NCI-H2171 treated with DMSO at 0.1 percent for 48 hours (cell line): Measurements from ENCODE around the gene PRKN.
A peak's percentile ranks its signal among the peaks of the same experiment; 100 is the strongest.
"Not testable (repeated sequence)": the region's sequence is repeated elsewhere in the genome, so short reads cannot be mapped to it uniquely, and the experiment has no call there.

Experiments used
- DNase-seq: peaks from one replicate; lab custom pipeline; 2025; lab: John Stamatoyannopoulos, UW

The PRKN gene

DNA sequence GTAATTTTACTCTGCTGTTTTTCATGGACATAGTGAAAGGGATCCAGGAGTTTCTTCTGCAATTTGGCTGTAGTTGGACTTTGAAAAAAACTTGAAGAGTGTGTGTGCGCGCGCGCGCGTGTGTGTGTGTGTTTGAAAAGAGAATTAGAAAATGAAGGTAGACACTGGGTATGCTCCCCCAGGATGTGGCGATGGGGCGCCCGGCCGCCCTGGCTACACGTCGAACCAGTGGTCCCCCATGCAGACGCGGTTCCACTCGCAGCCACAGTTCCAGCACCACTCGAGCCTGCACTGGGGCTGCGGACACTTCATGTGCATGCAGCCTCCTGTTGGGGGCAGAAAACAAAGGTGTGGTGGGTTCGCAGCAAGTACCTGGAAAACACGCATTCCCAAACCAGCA lies 1377.7 kb downstream of the PRKN start:
- no peak for DNase-seq

DNA sequence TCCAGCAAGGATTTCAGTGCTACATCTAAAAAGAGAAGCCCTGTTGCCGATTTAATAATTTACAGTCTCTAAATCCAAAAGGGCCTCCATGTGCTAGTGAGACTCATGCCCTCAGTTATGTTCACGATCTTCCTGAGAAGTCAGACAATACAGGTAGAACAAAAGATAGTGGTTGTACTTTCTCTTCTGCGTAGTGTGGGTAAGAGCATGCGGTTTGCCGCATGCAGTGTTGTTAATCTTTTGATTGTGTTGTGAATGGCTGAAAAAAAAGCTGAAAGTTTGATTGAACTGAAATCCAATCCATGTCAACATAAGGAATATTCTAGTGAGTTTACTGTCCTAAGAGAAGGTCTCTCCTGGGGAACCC lies 1379.0 kb downstream of the PRKN start:
- no peak for DNase-seq

DNA sequence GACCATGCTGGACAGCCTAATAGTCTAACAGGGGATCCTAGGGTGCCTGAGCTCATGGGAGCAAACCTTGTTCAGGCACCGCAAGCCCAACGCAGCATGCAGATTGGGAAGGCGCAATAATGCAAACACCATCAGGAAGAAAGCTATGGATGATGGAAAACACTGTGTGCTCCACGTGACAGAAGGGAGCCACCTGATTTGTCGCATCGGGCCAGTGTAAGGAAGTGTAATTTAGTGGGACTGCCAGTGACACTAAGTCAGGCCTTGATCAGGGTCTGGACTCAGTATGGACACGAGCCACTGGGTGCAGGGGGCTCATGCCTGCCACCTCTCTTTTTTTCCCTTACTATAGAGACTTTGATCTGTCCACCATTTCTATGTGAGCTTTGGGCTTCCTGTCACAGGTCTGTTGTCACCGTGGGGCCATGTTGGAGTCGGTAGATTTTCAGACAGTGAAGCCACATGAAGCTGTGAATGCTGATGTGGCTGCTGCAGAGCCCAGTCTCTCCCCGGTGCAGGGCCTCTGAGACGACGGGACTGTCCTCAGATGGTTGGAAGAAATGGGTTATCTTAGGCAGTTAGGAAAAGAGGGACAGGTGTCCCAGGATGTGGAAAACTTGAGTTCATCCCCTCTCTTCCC lies 1379.5 kb downstream of the PRKN start:
- no peak for DNase-seq

DNA sequence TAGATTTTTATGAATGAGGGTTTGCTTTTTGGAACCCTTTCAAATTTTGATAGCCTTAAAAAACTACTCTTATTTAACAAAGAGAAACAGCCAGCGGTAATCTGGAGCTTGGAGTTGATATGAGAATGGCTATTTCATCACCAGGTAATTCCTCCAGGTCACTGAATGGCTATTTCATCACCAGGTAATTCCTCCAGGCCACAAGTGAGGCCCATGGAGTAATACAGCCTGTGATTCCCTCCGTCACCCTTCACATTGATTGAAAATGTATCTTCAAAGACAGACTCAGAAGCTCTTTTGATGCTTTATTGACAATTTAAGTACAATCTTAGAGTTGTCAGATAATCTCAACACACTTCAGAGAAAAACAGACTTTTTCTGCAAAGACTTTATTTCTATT lies 1380.4 kb downstream of the PRKN start:
- no peak for DNase-seq

DNA sequence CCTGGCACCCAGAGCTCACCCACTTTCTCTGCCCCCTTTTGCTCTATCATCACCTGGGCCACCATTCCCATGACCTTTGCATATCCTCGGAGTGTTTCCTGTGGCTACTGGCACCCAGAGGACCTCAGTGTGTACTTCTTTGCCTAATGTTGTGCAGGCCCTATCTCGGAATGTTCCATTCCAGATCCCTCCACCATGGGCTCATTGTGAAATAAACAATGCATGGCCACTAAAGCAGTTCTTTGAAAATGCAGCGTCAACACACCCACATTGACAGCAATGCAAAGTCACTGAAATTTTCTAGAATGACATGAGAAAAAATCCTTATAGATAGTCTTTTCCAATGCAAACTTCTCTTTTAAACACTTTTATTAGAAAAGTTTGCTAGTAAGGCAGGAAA lies 1380.8 kb downstream of the PRKN start:
- no peak for DNase-seq

DNA sequence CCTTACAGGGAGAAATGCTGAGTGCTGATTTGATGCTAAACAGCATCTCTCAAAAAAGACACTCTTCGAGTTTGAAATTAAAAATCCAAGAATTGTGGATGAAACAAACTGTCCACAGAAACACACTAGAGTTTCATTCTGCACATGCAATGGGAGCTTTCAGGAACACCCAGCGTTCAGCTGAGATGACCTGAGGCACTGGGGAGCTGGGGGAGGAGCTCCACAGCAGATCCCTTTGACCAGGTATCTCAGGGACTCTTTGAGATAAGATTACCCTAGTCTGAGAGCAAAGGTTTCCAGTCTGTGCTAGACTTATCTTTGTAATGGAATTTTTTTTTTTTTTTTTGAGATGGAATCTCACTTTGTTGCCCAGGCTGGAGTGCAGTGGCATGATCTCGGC lies 1382.9 kb downstream of the PRKN start:
- no peak for DNase-seq

DNA sequence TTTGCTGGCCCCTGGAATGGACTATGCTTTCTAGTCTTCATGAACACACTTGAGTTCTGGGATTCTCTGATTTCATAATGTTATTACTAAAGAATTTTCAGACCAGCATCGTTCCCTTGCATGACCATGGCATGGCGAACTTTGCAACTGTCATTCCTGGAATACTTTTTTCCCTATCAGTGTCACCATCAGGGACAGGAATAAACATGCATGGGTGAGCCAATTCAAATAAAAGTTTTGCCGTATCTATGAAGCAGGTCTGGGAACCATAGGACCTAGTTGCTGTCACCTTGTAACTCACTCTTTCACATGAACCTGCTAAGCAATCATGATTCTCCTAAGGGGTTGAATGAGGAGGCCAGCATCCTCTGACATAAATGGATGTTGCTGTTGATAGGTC lies 1385.5 kb downstream of the PRKN start:
- no peak for DNase-seq

DNA sequence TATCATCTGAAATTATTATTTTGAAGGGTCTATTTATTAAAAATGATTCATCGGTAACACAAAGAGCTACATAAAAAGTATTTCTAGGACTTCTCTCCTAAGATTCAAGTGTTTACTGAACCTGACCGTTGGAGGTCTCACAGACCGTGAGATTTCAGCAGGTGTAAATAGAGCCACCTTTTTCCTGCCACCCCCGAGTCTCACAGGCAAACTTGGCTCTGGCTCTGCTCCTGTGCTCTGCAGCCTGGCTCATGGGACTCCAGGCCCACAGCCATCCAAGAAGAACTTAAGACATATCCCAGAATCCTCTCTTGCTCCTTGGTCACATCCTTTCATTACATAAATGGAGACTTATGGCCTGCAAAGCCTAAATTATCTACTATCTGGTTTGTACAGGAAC lies 1385.9 kb downstream of the PRKN start:
- DNase-seq = no peak

DNA sequence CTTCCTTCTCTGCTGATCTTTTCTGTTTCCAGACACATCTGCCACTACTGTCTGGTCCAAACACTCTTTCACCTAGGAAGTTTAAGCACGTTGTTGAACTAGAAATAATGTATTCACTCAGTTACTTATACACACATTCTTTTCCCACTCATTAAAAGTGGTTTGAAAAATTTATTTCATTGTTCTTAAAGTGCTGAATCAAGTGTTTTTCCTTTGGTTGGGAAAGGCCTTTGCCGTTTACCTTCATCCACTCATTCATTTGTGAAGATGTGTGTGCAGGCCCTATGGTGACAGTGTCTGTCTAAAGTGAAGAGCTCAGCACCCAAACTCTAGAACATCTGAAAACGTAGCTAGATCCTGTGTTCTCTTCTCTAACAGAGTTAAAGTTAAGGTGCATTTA lies 1389.6 kb downstream of the PRKN start:
- no peak for DNase-seq

DNA sequence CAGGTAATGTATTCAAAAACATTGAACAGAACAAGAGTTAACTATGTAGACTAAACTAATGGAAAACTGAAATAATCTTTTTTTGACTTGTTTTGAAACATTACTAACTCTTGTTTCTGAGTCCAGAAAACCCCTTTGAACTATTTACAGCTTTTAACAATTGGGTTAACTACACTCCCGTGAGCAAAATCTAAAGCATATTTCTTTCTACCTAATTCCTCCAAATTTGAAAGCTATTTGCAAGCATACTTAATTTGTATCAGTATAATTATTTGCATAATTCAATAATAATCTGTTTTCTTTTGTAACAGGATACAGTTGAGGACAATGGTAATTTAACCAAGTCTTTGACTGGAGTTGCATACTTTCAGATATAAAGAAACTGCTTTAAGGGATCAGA lies 1391.1 kb downstream of the PRKN start:
- no peak for DNase-seq

DNA sequence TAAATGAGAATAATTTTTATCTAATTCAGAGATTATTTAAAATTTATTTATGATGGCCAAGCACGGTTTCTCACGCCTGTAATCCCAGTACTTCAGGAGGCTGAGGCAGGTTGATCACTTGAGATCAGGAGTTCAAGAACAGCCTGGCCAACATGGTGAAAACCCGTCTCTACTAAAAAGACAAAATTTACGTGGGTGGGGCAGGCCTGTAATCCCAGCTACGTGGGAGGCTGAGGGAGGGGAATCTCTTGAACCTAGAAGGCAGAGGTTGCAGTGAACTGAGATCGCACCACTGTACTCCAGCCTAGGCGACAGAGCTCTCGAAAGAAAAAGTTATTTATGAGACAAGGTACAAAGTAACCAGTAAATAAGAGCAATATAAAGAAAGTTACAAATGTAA lies 1394.2 kb downstream of the PRKN start:
- no peak for DNase-seq

DNA sequence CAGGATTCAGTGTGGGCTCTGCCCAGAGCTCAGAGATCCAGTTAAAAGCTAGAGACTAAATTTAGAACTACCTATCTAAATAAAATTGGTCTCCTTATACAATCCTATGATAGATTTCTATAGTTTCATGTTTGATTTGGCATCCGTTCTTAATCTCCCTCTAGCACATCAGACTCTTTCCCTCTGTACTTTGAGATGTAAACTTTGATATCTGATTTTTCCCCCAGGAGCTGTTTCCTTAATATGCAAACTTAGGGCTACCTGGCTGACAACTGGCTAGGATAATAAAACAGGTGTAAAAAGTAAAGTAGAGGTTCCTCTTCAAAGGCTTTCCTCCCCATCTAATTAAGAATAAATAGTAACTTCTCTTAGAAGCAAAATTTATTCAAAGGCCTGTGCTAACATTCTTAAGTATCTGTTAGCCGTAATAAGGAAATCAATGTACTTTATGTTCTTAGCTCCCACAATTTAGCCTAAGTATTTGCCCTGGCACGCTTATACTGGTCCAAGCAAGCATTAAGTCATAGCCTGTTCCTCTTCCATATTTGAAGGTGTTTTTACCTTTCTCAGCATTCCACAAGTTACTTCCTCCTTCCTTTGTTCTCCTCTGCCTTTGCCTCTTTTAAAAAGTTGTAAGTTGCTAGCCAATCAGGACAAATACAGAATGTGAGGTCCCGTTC lies 1396.0 kb downstream of the PRKN start:
- DNase-seq = not testable (repeated sequence)

DNA sequence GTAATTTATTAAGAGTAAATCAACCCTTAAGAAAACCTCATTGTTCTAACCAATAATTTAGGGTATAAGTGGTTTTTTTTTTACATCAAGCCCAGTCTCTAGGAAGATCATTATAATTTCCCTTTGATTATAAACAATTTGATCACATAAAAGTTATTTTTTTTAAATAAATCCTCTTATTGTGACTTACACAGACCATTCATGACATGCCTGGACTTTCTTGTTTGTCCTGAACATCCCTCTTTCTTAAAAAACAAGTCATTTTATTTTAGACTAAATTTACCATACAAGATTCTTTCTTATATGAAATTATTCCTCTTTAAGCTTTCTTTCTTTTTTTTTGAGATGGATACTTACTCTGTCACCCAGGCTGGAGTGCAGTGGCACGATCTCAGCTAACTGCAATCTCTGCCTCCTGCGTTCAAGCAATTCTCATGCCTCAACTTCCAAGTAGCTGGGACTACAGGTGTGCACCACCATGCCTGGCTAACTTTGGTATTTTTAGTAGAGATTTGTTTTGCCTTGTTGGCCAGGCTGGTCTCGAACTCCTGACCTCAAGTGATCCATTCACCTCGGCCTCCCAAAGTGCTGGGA lies 1400.1 kb downstream of the PRKN start:
- peak; percentile 10 for DNase-seq

DNA sequence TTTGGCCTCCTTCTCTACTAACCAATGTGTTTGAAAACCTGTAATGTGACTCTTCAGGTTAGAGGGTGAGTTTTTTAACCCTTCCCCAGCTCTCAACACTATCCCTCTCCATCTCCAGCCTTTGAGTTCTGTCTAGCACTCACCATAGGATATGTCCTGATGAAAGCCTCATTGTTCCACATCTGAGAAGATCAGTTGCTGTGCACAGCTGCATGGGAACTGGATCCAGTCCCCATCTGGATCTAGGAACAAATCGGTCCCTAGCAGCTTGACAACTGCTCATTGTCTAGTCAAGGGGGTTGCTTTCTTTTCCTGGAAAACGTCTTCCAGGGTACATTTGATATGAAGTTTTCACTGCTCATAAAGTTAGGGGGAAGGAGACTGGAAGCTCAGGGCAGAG lies 1408.3 kb downstream of the PRKN start:
- DNase-seq = no peak

DNA sequence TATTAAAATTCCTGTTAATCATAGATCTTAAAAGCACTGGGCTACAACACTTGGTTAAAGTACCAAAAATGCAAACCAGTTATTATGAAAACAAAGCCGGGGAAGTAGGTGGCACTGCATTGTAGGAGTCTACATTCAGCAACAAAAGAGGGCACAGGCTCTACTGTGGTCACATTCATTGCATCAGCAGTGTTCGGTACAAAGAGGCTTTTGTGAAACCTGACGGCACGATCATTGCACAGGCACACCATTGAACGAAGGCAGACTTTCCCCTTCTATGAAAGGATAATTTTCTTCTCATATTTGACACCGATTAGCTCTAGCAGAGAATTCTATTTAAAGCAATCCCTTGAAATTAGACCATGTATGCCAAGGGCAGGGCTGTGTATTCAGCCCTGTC lies 1409.1 kb downstream of the PRKN start:
- DNase-seq = no peak

DNA sequence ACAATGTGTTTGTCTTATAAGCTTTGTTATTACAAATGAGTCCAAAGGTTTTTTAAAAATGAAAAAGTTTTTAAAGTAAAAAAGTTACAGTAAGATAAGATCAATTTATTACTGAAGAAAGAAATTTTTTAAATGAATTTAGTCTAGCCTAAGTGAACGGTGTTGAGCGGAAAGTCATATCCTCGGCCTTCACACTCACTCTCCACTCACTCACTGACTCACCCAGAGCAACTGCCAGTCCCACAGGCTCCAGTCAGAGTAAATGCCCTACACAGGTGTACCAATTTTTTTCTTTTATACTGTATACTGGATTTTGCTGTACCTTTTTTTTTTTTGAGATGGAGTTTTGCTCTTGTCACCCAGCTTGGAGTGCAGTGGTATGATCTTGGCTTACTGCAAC lies 1411.0 kb downstream of the PRKN start:
- DNase-seq = no peak

DNA sequence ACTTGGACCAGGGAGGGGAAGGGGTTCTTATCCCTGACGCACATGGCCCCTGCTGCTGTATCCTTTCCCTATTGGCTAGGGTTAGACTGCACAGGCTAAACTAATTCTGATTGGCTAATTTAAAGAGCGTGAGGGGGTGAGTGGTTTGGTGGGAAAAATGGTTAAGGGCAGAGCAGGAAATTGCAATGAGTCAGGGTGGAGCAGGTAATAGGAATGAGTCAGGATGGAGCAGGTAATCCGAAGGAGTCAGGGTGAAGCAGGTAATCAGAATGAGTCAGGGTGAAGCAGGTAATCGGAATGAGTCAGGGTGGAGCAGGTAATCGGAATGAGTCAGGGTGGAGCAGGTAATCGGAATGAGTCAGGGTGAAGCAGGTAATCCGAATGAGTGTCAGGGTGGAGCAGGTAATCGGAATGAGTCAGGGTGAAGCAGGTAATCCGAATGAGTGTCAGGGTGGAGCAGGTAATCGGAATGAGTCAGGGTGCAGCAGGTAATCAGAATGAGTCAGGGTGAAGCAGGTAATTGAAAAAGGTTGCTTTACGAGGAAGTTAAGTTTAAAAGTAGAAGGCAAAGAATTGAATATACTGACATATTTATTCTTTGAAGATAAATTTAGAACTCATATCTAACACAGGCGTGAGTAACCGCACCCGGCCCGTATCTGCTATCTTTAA lies 1412.2 kb downstream of the PRKN start:
- not testable (repeated sequence) for DNase-seq

DNA sequence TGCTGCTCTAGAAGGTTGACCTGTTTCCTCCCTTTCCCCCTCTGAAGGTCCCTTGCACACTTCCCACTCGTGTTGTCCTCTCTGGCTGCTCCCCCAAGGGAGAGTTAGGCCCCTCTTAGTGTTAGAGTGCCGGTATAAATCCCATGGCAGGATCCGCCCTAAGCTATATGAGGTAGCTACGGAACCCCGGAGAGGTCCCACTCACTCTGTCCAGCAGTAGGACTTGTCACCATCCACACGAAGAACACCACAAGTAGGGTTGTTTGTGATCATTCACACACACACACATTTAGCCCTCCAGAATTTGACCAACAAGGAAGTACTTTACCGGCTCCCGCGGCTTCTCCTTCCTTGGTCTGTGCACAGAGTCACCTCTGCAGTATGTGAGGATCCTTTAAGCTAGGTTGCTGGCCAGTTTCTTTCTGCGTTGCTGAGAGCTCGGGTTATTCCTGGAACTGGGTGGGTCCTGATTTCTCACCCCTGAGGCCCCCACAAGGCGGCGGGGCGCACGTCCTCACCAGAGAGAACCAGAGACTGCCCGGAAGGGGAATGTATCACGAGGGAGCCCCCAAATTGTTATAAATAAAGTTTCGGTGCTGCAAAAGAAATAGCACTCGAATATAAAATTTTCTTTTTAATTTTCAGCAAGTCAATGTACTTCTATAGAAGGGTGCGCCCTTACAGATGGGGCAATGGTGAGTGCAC lies 1412.9 kb downstream of the PRKN start:
- not testable (repeated sequence) for DNase-seq

DNA sequence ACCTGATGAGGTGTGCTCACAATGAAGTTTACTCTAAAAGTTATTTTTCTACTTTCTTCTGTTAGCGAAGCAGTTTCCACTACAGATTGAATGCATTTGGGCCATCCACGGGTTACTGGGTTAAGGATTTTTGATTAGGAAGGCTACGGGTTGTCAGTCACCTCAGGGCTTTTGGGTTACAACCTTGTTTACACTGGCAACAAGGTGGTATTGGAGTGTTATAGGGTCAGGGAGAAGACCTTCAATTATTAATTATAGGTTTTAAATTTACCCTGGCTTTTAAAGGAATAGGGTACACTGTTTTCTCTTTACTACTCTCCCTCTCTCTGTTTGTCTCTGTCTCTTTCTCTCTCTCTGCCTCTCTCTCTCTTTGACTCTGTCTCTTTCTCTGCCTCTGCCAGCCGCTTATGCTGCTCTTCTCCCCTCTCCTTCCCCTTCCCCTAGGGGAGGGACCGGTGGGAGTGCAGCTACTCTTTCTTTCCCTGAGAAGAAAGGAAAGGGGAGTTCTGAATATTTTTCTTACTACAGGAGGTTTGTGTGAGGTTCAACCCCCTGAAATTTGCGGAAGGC lies 1413.5 kb downstream of the PRKN start:
- DNase-seq = no peak

DNA sequence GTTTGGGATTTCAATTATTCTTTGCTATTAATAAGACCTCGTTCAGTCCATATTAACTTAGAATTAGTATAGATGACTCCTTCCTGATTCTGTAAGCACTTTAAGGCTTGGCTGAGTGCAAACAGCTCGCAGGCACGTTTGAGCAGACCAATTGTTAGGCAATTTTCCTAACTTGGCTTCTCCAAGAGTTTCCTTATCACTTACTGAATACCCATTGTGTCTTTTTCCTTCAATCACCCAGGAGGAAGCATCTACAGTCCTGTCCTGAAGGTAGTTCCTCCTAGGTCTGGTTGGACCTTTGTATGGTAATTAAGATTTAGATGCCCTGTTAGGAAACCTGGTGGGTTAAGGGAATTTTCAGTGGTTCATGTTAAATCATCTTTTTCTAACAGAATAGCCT lies 1414.1 kb downstream of the PRKN start:
- not testable (repeated sequence) for DNase-seq

DNA sequence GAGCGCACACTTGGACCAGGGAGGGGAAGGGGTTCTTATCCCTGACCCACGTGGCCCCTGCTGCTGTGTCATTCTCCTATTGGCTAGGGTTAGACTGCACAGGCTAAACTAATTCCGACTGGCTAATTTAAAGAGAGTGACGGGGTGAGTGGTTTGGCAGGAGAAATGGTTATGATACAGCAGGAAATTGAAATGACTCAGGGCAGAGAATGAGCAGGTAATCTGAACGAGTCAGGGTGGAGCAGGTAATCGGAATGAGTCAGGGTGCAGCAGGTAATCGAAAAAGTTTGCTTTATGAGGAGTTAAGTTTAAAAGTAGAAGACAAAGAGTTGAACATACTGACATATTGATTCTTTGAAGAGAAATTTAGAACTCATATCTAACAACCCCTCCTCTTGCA lies 1417.8 kb downstream of the PRKN start:
- not testable (repeated sequence) for DNase-seq

DNA sequence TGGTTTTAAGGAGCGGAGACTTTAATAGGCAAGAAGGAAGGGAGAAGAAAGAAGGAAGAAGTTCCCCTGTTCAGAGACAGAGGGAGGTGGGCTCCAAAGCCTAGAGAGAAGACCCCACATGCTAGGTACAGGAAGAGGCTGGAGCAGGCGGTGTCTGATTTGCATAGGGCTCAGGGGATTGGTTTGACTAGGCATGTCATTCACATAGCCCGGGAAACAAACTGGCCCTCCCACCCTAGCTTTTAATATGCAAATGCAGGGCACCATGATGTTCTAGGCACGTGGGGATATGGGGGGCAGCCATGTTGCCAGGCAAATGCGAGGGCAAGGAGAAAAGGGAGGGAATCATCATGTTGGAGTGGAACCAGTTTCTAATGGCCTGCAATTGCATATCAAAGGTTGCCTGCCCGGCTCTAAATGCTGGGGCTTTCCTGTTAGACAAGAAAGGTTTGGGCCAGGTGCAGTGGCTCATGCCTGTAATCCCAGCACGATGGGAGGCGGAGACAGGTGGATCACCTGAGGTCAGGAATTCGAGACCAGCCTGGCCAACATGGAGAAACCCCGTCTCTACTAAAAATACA lies 1419.4 kb downstream of the PRKN start:
- no peak for DNase-seq
